ENCODE results near the gene PHLPP1. TPM values are rescaled to one million over a fixed set of nuclear protein-coding genes. Genes with fewer than 3 reads are reported as not detected.

Gene PHLPP1
- polyA plus RNA-seq, 3 donors from 2014 or later: 0.14 to 0.50 TPM; not detected in 1

DNA sequence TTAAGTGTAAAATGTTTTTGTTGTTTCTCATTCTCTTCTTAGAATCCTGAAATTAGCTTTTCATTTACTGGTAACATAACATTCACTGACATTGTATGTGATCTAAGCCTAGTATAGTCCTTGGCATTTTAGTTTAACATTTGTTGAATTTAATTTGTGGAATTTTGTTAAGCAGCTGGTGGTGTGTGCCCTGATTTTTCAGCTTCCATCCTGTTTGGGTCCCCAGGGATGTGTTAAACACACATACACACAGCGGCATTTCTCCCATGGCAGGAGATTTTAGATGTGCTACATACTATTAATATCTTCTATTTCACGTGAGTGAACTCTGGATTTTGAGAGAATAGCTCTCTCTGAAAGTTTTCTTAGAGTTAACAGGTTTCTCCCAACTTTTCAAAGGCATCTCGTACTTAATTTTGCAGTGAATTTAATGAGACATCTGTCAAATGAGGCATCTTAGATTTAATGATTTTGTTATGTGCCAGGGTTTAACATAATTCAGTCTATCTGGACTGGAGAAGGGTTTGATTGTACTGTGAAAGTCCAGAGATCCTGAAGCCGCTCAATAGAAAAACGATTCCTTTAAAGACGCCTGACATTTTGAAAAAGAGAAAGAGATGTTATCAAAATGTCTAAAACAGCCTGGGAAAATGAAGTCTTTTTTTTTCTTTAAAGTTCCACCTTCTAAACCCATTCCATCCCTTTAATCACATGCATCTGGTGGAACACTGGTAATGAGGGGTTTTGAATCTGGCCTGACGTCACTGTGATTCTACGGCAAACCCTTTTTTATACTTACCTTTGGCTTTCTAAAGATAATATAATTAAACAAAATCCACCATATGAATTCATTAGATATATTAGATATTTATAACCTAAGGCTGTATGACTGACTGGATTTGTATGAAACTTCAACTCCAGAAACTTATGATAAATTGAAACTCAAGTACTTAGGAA is 6.8 kb downstream of the PHLPP1 start:
- no peak for DNase-seq
- H3K4me1 Mint-ChIP-seq: peaks cover 19 to 34% of the 10 kb centered on the region in 2 donors
- peaks cover 0 to 4% (median under 1%) of the 10 kb centered on the region in 3 donors for H3K27me3 Mint-ChIP-seq (ENCODE audit: low read depth in 3 of 3)
- H3K9me3 Mint-ChIP-seq: no peaks in the 10 kb centered on the region
- no peak overlapping the region for H3K4me3 Mint-ChIP-seq
- peaks cover 0 to 3% (median 0%) of the 10 kb centered on the region in 3 donors for H3K36me3 Mint-ChIP-seq
- no peak overlapping the region for H3K27ac Mint-ChIP-seq

DNA sequence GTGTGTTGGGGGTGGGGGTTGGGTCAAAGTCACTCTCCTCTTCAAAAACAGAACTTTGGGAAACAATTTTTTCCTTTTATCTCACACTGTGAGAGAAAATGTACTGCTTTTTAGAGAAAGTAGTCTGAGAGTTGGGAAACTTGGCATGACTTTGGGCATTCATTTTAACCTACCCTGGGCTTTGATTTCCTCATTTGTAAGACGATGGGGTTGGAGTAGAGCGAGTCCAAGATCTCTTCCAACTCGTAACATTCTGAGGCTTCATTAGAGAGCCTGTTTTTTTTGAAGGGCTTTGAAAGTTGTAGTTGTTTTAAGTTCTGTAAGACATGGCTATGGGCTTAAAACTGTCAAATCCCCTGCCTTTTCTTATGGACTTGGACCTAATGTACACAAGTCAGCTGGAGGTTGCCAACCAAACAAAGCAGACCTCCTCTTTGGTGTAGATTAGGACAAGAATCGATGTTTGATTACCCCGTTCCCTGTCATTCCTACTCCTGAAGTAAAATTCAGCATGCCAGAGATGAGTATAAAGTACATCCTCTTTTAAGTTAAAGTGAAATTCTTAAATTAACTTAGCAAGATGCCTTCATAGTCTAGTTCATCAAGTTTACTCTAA is 8.4 kb downstream of the PHLPP1 start:
- H3K36me3 Mint-ChIP-seq: peaks cover 0 to 3% (median 0%) of the 10 kb centered on the region in 3 donors
- H3K4me3 Mint-ChIP-seq: no peak overlapping the region
- H3K27me3 Mint-ChIP-seq (ENCODE audit: low read depth in 3 of 3): no peaks in the 10 kb centered on the region
- no peak overlapping the region for H3K27ac Mint-ChIP-seq
- no peak for DNase-seq
- peaks cover 5 to 17% of the 10 kb centered on the region in 2 donors for H3K4me1 Mint-ChIP-seq
- no peaks in the 10 kb centered on the region for H3K9me3 Mint-ChIP-seq

DNA sequence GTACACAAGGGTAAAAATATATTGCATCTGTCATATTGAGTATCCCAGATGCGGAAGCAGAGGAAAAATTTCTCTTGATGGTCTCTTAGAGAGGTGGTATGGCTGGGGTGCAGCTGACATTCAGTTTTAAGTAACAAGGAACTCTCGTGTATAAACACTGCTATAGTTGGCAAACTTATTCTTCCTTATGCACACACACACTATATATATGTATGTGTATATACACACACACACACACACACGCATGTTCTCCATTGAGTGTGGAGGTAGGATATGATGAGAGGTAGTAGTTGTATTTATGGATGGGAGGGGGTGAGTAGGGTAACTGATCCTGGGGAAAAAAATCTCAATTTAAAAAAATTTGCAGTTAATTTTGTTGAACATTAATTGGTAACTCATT is 10.6 kb downstream of the PHLPP1 start:
- H3K36me3 Mint-ChIP-seq: peaks cover 0 to 3% (median 0%) of the 10 kb centered on the region in 3 donors
- H3K4me3 Mint-ChIP-seq: no peak overlapping the region
- H3K9me3 Mint-ChIP-seq: no peaks in the 10 kb centered on the region
- no peaks in the 10 kb centered on the region for H3K4me1 Mint-ChIP-seq
- no peak overlapping the region for H3K27ac Mint-ChIP-seq
- DNase-seq: no peak
- H3K27me3 Mint-ChIP-seq (ENCODE audit: low read depth in 3 of 3): peaks cover 0 to 2% (median 0%) of the 10 kb centered on the region in 3 donors

DNA sequence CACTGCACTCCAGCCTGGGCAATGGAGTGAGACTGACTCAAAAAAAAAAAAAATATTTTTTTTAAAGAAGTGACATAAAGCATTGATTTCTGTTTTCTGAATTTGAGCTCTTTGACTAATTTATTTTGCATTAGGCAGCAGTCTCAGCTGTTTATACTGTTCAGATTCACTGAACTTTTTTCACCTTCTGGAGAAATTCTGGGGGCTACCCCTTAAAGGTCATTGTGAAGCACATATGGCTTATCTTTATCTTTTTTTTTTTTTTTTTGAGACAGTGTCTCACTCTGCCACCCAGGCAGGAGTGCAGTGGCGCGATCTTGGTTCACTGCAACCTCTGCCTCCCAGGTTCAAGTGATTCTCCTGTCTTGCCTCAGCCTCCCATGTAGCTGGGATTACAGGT is 12.9 kb downstream of the PHLPP1 start:
- no peaks in the 10 kb centered on the region for H3K4me1 Mint-ChIP-seq
- H3K4me3 Mint-ChIP-seq: no peak overlapping the region
- peaks cover 0 to 2% (median 0%) of the 10 kb centered on the region in 3 donors for H3K27me3 Mint-ChIP-seq (ENCODE audit: low read depth in 3 of 3)
- peaks cover 0 to 5% (median 2%) of the 10 kb centered on the region in 6 donors for H3K9me3 Mint-ChIP-seq
- no peak overlapping the region for H3K27ac Mint-ChIP-seq
- DNase-seq: no peak
- peaks cover 3 to 11% (median 7%) of the 10 kb centered on the region in 3 donors for H3K36me3 Mint-ChIP-seq

DNA sequence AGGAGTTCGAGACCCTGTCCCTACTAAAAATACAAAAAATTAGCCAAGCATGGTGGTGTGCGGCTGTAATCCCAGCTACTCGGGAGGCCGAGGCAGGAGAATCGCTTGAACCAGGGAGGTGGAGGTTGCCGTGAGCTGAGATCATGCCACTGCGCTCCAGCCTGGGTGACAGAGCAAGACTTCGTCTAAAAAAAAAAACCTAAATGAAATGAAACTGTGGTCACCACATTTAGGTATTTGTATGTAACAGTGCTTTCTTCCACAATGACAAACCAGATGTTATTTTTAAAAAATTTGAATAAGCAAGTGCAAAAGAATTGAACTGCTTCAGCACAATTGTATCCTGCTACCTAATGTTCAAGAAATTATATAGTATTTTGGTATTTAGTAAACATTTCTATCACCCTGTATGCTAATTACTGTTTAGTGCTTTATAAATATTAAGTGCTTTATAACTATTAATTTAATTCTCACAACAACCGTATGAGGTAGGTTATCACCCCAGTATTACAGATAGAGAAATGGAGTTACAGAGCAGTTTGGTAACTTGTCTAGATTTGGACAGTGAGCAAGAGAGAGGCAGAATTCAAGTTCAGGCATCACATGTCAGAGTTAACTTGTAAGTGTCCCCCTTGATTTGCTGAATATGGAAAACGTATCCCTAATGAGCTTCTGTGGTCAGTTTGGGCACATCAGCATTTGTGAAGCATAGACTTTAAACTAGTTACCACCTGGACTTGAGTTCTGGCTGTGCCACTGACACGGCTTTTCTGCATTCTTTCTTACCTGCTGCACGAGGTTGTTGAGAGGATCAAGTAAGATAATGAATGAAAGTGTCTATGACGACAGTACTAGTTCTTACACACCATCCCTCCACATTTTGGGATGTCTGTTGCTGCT is 14.4 kb downstream of the PHLPP1 start:
- Mint-ChIP-seq H3K4me3 (no peak overlapping the region), H3K9me3 (peaks cover 0 to 5% (median 2%) of the 10 kb centered on the region in 6 donors), H3K4me1 (no peaks in the 10 kb centered on the region), H3K36me3 (peaks cover under 1 to 11% (median 7%) of the 10 kb centered on the region in 3 donors), H3K27me3 (ENCODE audit: low read depth in 3 of 3) (peaks cover 0 to 2% (median 0%) of the 10 kb centered on the region in 3 donors), H3K27ac (no peak overlapping the region)
- DNase-seq: no peak

DNA sequence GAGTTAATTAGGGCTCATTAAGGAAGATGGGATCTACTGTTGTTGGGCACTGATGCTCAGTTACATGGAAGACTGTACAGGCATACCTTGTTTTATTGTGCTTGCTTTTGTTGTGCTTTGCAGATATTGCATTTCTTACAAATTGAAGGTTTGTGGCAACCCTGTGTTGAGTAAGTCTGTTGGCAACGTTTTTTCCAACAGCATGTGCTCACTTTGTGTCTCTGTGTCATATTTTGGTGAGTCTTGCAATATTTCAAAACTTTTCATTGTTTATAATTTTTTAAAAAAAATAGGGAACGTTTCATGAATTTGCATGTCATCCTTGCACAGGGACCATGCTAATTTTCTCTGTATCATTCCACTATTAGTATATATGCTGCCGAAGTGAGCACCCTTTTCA is 15.6 kb downstream of the PHLPP1 start:
- Mint-ChIP-seq H3K9me3 (peaks cover 0 to 5% (median 2%) of the 10 kb centered on the region in 6 donors), H3K36me3 (peaks cover 0 to 11% (median 7%) of the 10 kb centered on the region in 3 donors), H3K27ac (no peak overlapping the region), H3K4me3 (no peak overlapping the region), H3K27me3 (ENCODE audit: low read depth in 3 of 3) (peaks cover 0 to 2% (median 0%) of the 10 kb centered on the region in 3 donors), H3K4me1 (peaks cover under 1 to 2% of the 10 kb centered on the region in 2 donors)
- DNase-seq: no peak

DNA sequence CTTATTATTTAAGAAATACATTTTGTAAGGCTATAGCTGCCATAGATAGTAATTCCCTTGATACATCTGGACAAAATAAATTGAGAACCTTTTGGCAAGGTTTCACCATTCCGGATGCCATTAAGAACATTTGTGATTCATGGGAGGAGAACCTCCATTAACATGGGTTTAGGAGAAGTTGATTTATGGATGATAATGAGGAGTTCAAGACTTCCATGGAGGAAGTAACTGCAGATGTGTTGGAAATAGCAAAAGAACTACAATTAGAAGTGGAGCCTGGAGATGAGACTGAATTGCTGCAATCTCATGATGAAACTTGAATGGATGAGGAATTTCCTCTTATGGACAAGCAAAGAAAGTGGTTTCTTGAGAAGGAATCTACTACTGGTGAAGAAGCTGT is 17.3 kb downstream of the PHLPP1 start:
- Mint-ChIP-seq H3K36me3 (peaks cover 0 to 11% (median 7%) of the 10 kb centered on the region in 3 donors), H3K4me1 (peaks cover 8 to 18% of the 10 kb centered on the region in 2 donors), H3K4me3 (no peak overlapping the region), H3K27ac (no peak overlapping the region), H3K9me3 (peaks cover 0 to 5% (median 2%) of the 10 kb centered on the region in 6 donors), H3K27me3 (ENCODE audit: low read depth in 3 of 3) (peaks cover 0 to 2% (median 2%) of the 10 kb centered on the region in 3 donors)
- DNase-seq: no peak

DNA sequence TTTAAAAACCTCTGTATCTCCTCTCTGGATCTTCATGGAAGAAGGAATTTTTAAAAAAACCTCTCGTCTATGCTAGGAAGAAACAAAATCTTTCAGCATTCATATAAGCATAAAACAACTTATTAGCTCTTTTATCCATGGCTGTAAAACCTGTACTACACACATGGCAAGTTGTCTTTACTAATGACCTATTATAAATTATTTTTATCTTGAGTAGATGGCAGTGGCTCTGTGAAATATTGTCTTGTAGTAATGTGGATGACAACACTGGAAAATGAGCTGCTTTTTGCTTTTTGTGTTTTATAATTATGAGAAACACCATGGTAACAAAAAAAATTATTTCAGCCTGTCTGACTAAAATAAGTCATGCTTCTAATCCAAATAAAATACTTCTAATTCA is 18.9 kb downstream of the PHLPP1 start:
- no peak for DNase-seq
- Mint-ChIP-seq H3K27me3 (ENCODE audit: low read depth in 3 of 3) (peaks cover 0 to 2% (median under 1%) of the 10 kb centered on the region in 3 donors), H3K27ac (no peak overlapping the region), H3K9me3 (peaks cover 0 to 5% (median 2%) of the 10 kb centered on the region in 6 donors), H3K4me3 (no peak overlapping the region), H3K4me1 (peaks cover 11 to 21% of the 10 kb centered on the region in 2 donors), H3K36me3 (peaks cover 0 to 11% (median 7%) of the 10 kb centered on the region in 3 donors)

DNA sequence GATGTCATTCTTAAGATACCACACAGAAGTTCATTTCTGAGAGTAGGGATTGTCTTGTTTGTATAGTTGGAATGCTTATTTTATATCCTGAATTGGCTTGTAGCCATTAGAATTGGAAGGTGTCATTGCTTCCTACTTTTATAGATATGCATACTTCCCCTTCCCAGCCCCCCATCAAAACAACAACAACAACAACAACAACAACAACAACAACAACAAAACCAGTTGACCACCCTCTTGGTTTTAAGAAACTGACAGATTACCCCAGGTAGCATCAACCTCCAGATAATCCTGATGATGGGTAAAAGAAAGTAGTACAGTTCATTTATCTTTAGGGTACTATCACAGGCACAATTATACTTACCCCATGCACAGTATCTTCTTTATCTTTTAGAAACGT is 20.0 kb downstream of the PHLPP1 start:
- H3K27ac Mint-ChIP-seq: no peak overlapping the region
- no peak overlapping the region for H3K4me3 Mint-ChIP-seq
- H3K4me1 Mint-ChIP-seq: peaks cover 11 to 21% of the 10 kb centered on the region in 2 donors
- peaks cover 0 to 2% (median 0%) of the 10 kb centered on the region in 3 donors for H3K27me3 Mint-ChIP-seq (ENCODE audit: low read depth in 3 of 3)
- DNase-seq: no peak
- peaks cover 0 to 11% (median 7%) of the 10 kb centered on the region in 3 donors for H3K36me3 Mint-ChIP-seq
- peaks cover 0 to 5% (median 2%) of the 10 kb centered on the region in 6 donors for H3K9me3 Mint-ChIP-seq

DNA sequence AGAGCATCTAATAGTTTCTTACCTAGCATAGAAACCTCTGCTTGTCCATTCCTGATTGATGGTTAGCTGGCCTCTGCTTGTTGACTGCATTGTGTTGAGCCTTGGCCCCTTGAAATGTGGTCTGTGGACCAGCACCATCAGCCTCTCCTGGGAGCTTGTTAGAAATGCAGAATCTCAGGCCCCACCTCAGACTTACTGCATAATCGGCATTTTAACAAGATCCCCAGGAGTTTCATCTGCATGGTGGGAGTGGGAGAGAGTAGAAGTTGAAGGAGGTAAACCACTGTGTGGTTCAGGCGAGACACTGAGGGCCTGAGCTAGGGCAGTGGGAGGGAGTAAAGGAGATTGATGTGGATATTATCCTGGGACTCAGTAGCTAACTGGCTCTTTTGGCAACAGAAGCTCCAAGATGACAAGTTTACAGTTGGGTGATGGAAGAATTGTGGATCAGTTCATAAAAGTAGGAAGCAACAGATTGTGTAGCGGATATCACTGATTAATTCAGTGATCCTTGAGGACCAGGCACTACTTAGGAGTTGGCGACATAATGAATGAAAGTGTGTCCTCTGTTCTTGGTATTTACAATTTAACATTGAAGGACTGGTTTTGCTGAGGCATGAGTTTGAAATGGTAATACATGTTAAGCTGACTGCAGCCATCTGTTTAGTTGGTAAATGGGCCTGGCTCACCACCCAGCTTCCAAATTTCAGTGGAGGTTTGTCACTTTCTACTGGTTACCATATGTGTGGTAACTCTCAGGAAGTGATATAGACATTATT is 20.9 kb downstream of the PHLPP1 start:
- H3K4me1 Mint-ChIP-seq: peaks cover 11 to 21% of the 10 kb centered on the region in 2 donors
- H3K27me3 Mint-ChIP-seq (ENCODE audit: low read depth in 3 of 3): peaks cover 0 to 2% (median 0%) of the 10 kb centered on the region in 3 donors
- peak overlapping the region in 1 of 5 donors; percentile 34 for H3K4me3 Mint-ChIP-seq
- peaks cover 0 to 5% (median 2%) of the 10 kb centered on the region in 6 donors for H3K9me3 Mint-ChIP-seq
- H3K36me3 Mint-ChIP-seq: peaks cover 0 to 11% (median 7%) of the 10 kb centered on the region in 3 donors
- peak overlapping the region in 1 of 6 donors; percentile 53 for H3K27ac Mint-ChIP-seq
- no peak for DNase-seq

DNA sequence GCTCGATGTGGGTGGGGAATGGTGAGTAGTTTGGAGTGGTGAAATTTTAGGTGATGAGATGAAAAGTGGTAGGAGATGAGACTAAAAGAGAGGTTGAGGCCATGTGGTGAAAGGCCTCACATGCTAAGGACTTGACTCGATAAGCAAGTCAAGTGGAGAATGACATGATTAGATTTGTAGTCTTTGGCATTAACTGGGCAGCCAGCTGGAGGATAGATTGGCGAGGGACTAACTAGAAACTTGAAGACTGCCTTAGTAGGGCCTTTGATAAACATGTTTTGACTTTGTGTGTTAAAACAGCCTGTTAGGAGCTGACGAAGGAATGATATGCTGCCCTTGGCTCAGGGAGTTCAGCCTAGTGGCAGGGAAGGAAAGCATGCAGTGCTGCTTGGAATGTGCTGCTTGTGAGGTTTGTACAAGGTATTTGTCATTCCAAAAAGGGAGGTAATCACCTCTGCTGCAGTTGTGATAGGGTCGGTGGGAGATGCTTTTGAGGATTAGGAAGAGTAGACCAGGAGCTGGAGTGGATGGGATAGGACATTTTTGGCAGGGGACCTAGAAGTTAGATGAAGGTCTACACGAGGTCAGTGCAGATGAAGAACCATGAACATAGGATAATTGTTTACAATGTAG is 22.0 kb downstream of the PHLPP1 start:
- no peak overlapping the region for H3K4me3 Mint-ChIP-seq
- H3K4me1 Mint-ChIP-seq: peaks cover 11 to 21% of the 10 kb centered on the region in 2 donors
- DNase-seq: no peak
- H3K36me3 Mint-ChIP-seq: peaks cover 0 to 5% (median 4%) of the 10 kb centered on the region in 3 donors
- peaks cover 0 to 1% (median 0%) of the 10 kb centered on the region in 6 donors for H3K9me3 Mint-ChIP-seq
- H3K27ac Mint-ChIP-seq: no peak overlapping the region
- H3K27me3 Mint-ChIP-seq (ENCODE audit: low read depth in 3 of 3): peaks cover 0 to 2% (median 0%) of the 10 kb centered on the region in 3 donors

DNA sequence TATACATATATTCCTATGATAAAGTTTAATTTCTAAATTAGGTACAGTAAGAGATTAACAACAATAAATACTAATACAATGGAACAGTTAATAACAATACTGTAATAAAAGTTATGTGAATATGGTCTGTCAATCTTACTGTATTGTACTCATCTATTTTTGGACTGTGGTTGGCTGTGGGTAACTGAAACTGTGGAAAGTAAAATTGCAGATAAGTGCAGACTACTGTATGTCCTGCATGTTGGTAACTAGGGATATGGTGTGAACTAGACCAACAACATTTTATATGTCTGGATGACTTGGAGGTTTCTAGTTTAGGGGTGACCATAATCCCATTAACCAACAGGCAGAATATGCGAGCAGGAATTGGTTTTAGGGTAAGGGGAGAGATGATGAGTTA is 23.3 kb downstream of the PHLPP1 start:
- H3K9me3 Mint-ChIP-seq: no peaks in the 10 kb centered on the region
- no peak overlapping the region for H3K27ac Mint-ChIP-seq

More for the DNA sequence above, 23.3 kb downstream of the PHLPP1 start:
- no peak overlapping the region for H3K4me3 Mint-ChIP-seq
- DNase-seq: no peak
- peaks cover 11 to 21% of the 10 kb centered on the region in 2 donors for H3K4me1 Mint-ChIP-seq
- H3K36me3 Mint-ChIP-seq: no peaks in the 10 kb centered on the region
- peaks cover 0 to 2% (median 0%) of the 10 kb centered on the region in 3 donors for H3K27me3 Mint-ChIP-seq (ENCODE audit: low read depth in 3 of 3)
